ENCODE data around the gene COBLL1. TPM values are rescaled to one million over a fixed set of nuclear protein-coding genes. Genes with fewer than 3 reads are reported as not detected.

Gene COBLL1
- total and polyA plus RNA-seq, 5 donors from 2014 or later: 0.49 to 1.3 TPM; not detected in 3

Other genes with a start within 250 kb of the COBLL1 start
- 0.69 TPM for gene GRB14, start 220.3 kb downstream of the COBLL1 start, total RNA-seq
- not detected for gene GRB14, start 220.3 kb downstream of the COBLL1 start, polyA plus RNA-seq
- not detected for gene SLC38A11, start 113.7 kb upstream of the COBLL1 start, total RNA-seq
- gene SLC38A11, start 113.7 kb upstream of the COBLL1 start, polyA plus RNA-seq: not detected